ENCODE measurements around the gene NFKB1. TPM values are rescaled to one million over a fixed set of nuclear protein-coding genes. Genes with fewer than 3 reads are reported as not detected.

NFKB1 gene
- total and polyA plus RNA-seq, 10 of the 15 experiments (the other 5 are each of a cell fraction or from before 2014, with no cell fraction given): 8.7 to 110 (median 57.3) TPM

DNA sequence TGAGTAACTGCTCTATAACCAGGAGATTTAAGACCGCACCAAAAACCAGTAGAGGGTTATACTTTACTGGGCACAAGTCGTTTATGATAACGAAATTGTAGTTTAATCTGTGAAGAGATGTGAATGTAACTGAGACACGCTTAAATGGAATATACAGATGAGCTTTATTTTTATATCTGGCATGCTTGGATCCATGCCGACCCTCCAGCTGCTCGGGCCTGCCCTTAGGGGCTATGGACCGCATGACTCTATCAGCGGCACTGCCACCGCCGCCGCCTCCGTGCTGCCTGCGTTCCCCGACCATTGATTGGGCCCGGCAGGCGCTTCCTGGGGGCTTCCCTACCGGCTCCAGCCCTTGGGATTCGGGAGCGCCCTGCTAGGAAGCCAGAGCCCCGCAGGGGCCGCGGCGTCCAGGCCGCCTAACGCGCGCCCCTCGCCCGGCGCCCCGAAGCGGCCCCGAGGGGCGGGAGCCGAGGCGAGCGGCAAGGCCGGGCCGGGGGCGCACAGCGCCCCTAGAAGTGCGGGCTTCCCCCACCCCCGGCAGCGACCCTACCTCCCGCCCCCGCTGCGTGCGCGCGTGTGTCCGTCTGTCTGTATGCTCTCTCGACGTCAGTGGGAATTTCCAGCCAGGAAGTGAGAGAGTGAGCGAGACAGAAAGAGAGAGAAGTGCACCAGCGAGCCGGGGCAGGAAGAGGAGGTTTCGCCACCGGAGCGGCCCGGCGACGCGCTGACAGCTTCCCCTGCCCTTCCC is at the start of gene NFKB1 (continued):
- TF ChIP-seq NFYB (IDR thresholded peaks at IDR 0.05; ENCODE audit: insufficient read depth, low read depth, low read length) (no peak), PAX8 (IDR thresholded peaks at IDR 0.05) (no peak), IKZF1 (conservative IDR thresholded peaks at IDR 0.05) (peak; percentile 91), HCFC1 (IDR thresholded peaks at IDR 0.05; ENCODE audit: low read length) (no peak), ZNF384 (IDR thresholded peaks at IDR 0.05; ENCODE audit: borderline replicate concordance, low read depth, low read length) (no peak), TAF1 (IDR thresholded peaks at IDR 0.05; ENCODE audit: borderline replicate concordance, low read depth, low read length) (peak; percentile 86), TCF7 (IDR thresholded peaks at IDR 0.05; ENCODE audit: borderline replicate concordance) (no peak), PAX5 (IDR thresholded peaks at IDR 0.05; ENCODE audit: borderline replicate concordance, low read depth, low read length) (peak; percentile 78), POLR2A (IDR thresholded peaks at IDR 0.05; ENCODE audit: low read depth, low read length) (peak; percentile 83; the same call in 1 of the 2 replicates), PML (IDR thresholded peaks at IDR 0.05; ENCODE audit: low read length) (no peak), ZNF622 (IDR thresholded peaks at IDR 0.05) (no peak), NRF1 (conservative IDR thresholded peaks at IDR 0.05; ENCODE audit: low read depth, low read length) (no peak), CREM (IDR thresholded peaks at IDR 0.05; ENCODE audit: low read depth) (peak; percentile 96), BCL11A (IDR thresholded peaks at IDR 0.05; ENCODE audit: low read depth, low read length) (peak; percentile 76; the same call in 1 of the 2 replicates), ZSCAN29 (IDR thresholded peaks at IDR 0.05) (no peak), SMAD5 (IDR thresholded peaks at IDR 0.05; ENCODE audit: low read depth) (0 out of 2 replicates have a peak, but pooled peaks have one; percentile 65), SUZ12 (IDR thresholded peaks at IDR 0.05; ENCODE audit: unreplicated experiment) (no peak), SRF (IDR thresholded peaks at IDR 0.05; ENCODE audit: low read depth in 2 of 2, low read length in 2 of 2) (no peak), RB1 (IDR thresholded peaks at IDR 0.05; ENCODE audit: borderline replicate concordance) (no peak)
- TF ChIP-seq, protein P1, sequence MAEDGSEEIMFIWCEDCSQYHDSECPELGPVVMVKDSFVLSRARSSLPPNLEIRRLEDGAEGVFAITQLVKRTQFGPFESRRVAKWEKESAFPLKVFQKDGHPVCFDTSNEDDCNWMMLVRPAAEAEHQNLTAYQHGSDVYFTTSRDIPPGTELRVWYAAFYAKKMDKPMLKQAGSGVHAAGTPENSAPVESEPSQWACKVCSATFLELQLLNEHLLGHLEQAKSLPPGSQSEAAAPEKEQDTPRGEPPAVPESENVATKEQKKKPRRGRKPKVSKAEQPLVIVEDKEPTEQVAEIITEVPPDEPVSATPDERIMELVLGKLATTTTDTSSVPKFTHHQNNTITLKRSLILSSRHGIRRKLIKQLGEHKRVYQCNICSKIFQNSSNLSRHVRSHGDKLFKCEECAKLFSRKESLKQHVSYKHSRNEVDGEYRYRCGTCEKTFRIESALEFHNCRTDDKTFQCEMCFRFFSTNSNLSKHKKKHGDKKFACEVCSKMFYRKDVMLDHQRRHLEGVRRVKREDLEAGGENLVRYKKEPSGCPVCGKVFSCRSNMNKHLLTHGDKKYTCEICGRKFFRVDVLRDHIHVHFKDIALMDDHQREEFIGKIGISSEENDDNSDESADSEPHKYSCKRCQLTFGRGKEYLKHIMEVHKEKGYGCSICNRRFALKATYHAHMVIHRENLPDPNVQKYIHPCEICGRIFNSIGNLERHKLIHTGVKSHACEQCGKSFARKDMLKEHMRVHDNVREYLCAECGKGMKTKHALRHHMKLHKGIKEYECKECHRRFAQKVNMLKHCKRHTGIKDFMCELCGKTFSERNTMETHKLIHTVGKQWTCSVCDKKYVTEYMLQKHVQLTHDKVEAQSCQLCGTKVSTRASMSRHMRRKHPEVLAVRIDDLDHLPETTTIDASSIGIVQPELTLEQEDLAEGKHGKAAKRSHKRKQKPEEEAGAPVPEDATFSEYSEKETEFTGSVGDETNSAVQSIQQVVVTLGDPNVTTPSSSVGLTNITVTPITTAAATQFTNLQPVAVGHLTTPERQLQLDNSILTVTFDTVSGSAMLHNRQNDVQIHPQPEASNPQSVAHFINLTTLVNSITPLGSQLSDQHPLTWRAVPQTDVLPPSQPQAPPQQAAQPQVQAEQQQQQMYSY (CRISPR knock-in tag; IDR thresholded peaks at IDR 0.05): no peak
- TF ChIP-seq, protein P2, sequence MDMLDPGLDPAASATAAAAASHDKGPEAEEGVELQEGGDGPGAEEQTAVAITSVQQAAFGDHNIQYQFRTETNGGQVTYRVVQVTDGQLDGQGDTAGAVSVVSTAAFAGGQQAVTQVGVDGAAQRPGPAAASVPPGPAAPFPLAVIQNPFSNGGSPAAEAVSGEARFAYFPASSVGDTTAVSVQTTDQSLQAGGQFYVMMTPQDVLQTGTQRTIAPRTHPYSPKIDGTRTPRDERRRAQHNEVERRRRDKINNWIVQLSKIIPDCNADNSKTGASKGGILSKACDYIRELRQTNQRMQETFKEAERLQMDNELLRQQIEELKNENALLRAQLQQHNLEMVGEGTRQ (IDR thresholded peaks at IDR 0.05; ENCODE audit: borderline replicate concordance, low read depth, low read length): no peak
- TF ChIP-seq, protein P3, sequence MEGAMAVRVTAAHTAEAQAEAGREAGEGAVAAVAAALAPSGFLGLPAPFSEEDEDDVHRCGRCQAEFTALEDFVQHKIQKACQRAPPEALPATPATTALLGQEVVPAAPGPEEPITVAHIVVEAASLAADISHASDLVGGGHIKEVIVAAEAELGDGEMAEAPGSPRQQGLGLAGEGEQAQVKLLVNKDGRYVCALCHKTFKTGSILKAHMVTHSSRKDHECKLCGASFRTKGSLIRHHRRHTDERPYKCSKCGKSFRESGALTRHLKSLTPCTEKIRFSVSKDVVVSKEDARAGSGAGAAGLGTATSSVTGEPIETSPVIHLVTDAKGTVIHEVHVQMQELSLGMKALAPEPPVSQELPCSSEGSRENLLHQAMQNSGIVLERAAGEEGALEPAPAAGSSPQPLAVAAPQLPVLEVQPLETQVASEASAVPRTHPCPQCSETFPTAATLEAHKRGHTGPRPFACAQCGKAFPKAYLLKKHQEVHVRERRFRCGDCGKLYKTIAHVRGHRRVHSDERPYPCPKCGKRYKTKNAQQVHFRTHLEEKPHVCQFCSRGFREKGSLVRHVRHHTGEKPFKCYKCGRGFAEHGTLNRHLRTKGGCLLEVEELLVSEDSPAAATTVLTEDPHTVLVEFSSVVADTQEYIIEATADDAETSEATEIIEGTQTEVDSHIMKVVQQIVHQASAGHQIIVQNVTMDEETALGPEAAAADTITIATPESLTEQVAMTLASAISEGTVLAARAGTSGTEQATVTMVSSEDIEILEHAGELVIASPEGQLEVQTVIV (IDR thresholded peaks at IDR 0.05; ENCODE audit: borderline replicate concordance, partially characterized antibody): no peak
- TF ChIP-seq, protein P4, sequence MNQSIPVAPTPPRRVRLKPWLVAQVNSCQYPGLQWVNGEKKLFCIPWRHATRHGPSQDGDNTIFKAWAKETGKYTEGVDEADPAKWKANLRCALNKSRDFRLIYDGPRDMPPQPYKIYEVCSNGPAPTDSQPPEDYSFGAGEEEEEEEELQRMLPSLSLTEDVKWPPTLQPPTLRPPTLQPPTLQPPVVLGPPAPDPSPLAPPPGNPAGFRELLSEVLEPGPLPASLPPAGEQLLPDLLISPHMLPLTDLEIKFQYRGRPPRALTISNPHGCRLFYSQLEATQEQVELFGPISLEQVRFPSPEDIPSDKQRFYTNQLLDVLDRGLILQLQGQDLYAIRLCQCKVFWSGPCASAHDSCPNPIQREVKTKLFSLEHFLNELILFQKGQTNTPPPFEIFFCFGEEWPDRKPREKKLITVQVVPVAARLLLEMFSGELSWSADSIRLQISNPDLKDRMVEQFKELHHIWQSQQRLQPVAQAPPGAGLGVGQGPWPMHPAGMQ (IDR thresholded peaks at IDR 0.05; ENCODE audit: borderline replicate concordance): no peak
